OCI-LY7 (cell line): Measurements from ENCODE around the gene CIB2.

Experiments
- EZH2phosphoT487 ChIP-seq: fragments of 200-600 bp; sonication (generic); IDR thresholded peaks from 2 replicates; pipeline ENCODE4 v1.6.1; 2018; ENCODE audit warnings: low read depth, borderline replicate concordance, mild to moderate bottlenecking, mixed run types, antibody characterized with exemption, low read length, moderate library complexity, mixed read lengths
- TF ChIP-seq, protein P1 (sequence below): fragments of 200-600 bp; sonication (generic); conservative IDR thresholded peaks from 2 replicates; pipeline ENCODE4 v1.5.1; 2014; ENCODE audit warnings: mild to moderate bottlenecking, antibody characterized with exemption, low read length, moderate library complexity, mixed read lengths

DNA sequence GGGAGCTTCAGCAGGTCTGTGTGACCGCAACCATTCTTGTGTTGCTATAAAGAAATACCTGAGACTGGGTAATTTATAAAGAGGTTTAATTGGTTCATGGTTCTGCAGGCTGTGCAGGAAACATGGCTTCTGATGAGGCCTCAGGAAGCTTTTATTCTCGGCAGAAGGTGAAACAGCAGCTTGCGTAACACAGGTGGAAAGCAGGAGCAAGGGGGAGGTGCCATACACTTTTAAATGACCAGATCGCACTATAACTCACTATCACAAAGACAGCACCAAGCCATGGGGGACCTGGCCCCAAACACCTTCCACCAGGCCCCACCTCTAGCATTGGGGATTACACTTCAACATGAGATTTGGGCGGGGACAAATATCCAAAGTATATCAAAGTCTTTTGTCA lies 8.3 kb upstream of the CIB2 start:
- TF ChIP-seq, protein P1, sequence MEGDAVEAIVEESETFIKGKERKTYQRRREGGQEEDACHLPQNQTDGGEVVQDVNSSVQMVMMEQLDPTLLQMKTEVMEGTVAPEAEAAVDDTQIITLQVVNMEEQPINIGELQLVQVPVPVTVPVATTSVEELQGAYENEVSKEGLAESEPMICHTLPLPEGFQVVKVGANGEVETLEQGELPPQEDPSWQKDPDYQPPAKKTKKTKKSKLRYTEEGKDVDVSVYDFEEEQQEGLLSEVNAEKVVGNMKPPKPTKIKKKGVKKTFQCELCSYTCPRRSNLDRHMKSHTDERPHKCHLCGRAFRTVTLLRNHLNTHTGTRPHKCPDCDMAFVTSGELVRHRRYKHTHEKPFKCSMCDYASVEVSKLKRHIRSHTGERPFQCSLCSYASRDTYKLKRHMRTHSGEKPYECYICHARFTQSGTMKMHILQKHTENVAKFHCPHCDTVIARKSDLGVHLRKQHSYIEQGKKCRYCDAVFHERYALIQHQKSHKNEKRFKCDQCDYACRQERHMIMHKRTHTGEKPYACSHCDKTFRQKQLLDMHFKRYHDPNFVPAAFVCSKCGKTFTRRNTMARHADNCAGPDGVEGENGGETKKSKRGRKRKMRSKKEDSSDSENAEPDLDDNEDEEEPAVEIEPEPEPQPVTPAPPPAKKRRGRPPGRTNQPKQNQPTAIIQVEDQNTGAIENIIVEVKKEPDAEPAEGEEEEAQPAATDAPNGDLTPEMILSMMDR: no peak
- no peak for TF ChIP-seq EZH2phosphoT487
